Heart left ventricle (tissue), 16 donors: Measurements from ENCODE around the gene FOCAD. TPM values are rescaled to one million over a fixed set of nuclear protein-coding genes. Genes with fewer than 3 reads are reported as not detected.

Experiments used
- ATAC-seq, 4 donors: fragments of 200-7000 bp; cut with Tn5 transposase; one replicate each; pipeline ENCODE4 v1.9.1; 2020 to 2022; ENCODE audit warnings: moderate library complexity in 4 of 4, mild to moderate bottlenecking in 3 of 4, moderate number of reproducible peaks in 1 of 4
- DNase-seq, 5 donors: peaks; one replicate each; pipeline ENCODE4 v3.0.0-alpha.2; 2020
- H3K27ac ChIP-seq, 12 donors: fragments of 200-600 bp; sonication (generic) in 4 of 12; one replicate each; pipeline versions ENCODE4 v1.5.0 to v1.8.0; 2016 to 2022; ENCODE audit warnings: mild to moderate bottlenecking in 2 of 12
- H3K27me3 ChIP-seq, 9 donors: fragments of 200-600 bp; sonication (generic) in 2 of 9; one replicate each; pipeline versions ENCODE4 v1.5.1 to v1.8.0; 2016 to 2022; ENCODE audit warnings: mild to moderate bottlenecking in 3 of 9
- H3K36me3 ChIP-seq, 9 donors: fragments of 200-600 bp; sonication (generic) in 2 of 9; one replicate each; pipeline versions ENCODE4 v1.5.0 to v1.8.0; 2018 to 2022; ENCODE audit warnings: mild to moderate bottlenecking in 2 of 9
- H3K4me1 ChIP-seq, 12 donors: fragments of 200-600 bp; sonication (generic) in 4 of 12; one replicate each; pipeline versions ENCODE4 v1.5.0 to v1.8.0; 2016 to 2022; ENCODE audit warnings: mild to moderate bottlenecking in 3 of 12
- H3K4me3 ChIP-seq, 12 donors: fragments of 200-600 bp; sonication (generic) in 4 of 12; one replicate each; pipeline versions ENCODE4 v1.5.0 to v1.8.0; 2017 to 2022; ENCODE audit warnings: mild to moderate bottlenecking in 9 of 12, moderate library complexity in 4 of 12
- H3K9me3 ChIP-seq, 12 donors: fragments of 200-600 bp; sonication (generic) in 4 of 12; one replicate each; pipeline versions ENCODE4 v1.5.0 to v1.8.0; 2016 to 2022; ENCODE audit warnings: mild to moderate bottlenecking in 1 of 12
- POLR2A ChIP-seq, 2 donors: fragments of 450-650 bp; IDR thresholded peaks; one replicate each; pipeline ENCODE4 v1.6.1; 2017; ENCODE audit warnings: antibody characterized with exemption in 2 of 2, mild to moderate bottlenecking in 2 of 2, moderate library complexity in 2 of 2
- WGBS, 4 donors: extraction: QIAGEN DNeasy Blood & Tissue Kit in 2 of 4; methylation state at CpG; one replicate each; pipeline versions ENCODE4 v1.1.5 to v1.1.7; 2013 to 2018; 5-methylcytosine and 5-hydroxymethylcytosine counted together
- intact Hi-C, 10 donors: fragments of 100-400 bp; cut with DNase I; formaldehyde crosslinking; loops; one replicate each; pipeline versions ENCODE4 v1.11.1 to v1.14.2; 2022
- polyA plus RNA-seq, 2 donors: library from polyadenylated mRNA; stranded (reverse); fragments of 200-250 nt; gene quantifications; one replicate each; pipeline ENCODE4 v1.2.3, GENCODE V29; 2013
- total RNA-seq, 9 donors: library from RNA; depleted of rRNA in 2 of 9; stranded (reverse); fragments of >200 nt in 2 of 9; fragmentation: NEBNext Ultra II Directional in 3 of 9; extraction: Animal tissue kit (Norgen Biotek cat#: 25700) in 3 of 9; gene quantifications; one replicate each; pipeline versions ENCODE4 v1.1.0 to v1.2.4, GENCODE V29; 2016 to 2023
- TF ChIP-seq, protein P1 (sequence below), 12 donors: fragments of 200-600 bp; sonication (generic) in 4 of 12; IDR thresholded peaks; one replicate each; pipeline versions ENCODE4 v1.5.0 to v1.8.0; 2018 to 2022; ENCODE audit warnings: antibody characterized with exemption in 12 of 12, mild to moderate bottlenecking in 5 of 12
- donor health status: ischemic (EF 13 %, LVEDD 7.1; RV severe dilation, severe dysfunction).
- donor health status: healthy with polysubstance abuse.
- donor health status: DM: no; HTN: yes; CAD: no.
- donor health status: DM: no; HTN: no; CAD: no.
- donor health status: ischemic (EF 25% LVEDD 6.9; RV normal size, moderate dysfunction).
- donor health status: ischemic (EF 25% LVEDD 5.7; RV mildly dilated, moderate dysfunction).
- donor health status: healthy.
- donor health status: DM: yes; HTN: yes; CAD: no.
- donor health status: ischemic (EF 35%, LVEDD 5.7; RV mildly dilated, moderate dysfunction).
- donor health status: nonischemic (EF 11% LVEDD 7.7; RV severe dilation, severe dysfunction).
- donor health status: DM: yes; HTN: yes; CAD: no.
- donor health status: PGD.
- donor health status: ischemic (EF 29% LVEDD 5.4; RV normal size, mild dysfunction).
- donor health status: nonischemic (EF 23%, LVEDD 6.1; RV moderate dilation, normal function).

FOCAD gene
- total and polyA plus RNA-seq, 11 donors: 8.6 to 39.5 (median 28.3) TPM

DNA sequence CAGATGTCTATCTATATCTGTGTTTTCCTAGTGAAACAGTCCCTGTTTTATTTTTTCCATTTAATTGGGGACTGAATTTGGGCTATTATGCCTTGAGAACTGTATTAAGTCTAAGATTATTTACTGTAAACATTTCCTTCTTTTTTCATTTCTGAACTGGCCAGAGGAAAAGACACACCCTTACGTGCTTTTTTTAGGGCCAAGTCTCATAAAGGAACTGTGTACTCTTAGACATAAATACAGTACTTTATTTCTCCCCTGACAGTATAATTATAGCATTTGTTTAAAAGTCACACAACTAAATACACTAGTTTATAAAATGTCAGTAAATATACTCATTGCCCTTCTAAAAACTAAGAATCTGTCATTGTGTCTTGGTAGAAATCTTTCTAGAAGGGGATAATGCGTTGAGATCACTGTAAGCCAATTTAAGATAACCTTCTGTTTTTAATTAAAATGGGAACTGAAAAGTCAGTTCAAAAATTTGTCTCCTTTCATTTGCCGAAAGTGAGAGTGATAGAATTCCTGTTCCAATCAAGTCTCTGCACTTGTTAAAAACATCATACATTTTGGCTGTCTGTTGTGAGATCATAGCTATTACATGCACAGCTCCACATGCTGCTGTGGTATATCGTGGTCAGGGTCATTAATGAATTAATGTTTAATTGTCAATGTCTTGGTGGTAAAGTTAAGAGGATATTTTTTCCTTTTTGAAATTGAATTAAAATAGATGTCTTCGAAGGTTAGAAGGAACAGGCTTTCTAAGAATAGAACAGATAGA is 132.1 kb downstream of the FOCAD start:
- Histone ChIP-seq H3K4me3 (no peak overlapping the region), H3K4me1 (peaks cover 0 to 16% (median 10%) of the 10 kb centered on the region in 12 donors), H3K9me3 (peaks cover 0 to 7% (median 0%) of the 10 kb centered on the region in 12 donors), H3K27me3 (no peaks in the 10 kb centered on the region), H3K27ac (peak overlapping the region in 1 of 12 donors; percentile 28), H3K36me3 (peaks cover 0 to 8% (median 0%) of the 10 kb centered on the region in 9 donors)
- WGBS, 4 donors: 20 to 33% (median 28%) methylated on average over 5 of the region's 5 CpGs
- no peak for ATAC-seq
- DNase-seq: no peak
- intact Hi-C loops: loop anchor here in 1 of 10 donors (10.0 kb wide), 1 partner anchor 111 kb away; no protein-coding TSS in a partner anchor
- no peak for TF ChIP-seq POLR2A (IDR thresholded peaks at IDR 0.05)
- TF ChIP-seq, protein P1, sequence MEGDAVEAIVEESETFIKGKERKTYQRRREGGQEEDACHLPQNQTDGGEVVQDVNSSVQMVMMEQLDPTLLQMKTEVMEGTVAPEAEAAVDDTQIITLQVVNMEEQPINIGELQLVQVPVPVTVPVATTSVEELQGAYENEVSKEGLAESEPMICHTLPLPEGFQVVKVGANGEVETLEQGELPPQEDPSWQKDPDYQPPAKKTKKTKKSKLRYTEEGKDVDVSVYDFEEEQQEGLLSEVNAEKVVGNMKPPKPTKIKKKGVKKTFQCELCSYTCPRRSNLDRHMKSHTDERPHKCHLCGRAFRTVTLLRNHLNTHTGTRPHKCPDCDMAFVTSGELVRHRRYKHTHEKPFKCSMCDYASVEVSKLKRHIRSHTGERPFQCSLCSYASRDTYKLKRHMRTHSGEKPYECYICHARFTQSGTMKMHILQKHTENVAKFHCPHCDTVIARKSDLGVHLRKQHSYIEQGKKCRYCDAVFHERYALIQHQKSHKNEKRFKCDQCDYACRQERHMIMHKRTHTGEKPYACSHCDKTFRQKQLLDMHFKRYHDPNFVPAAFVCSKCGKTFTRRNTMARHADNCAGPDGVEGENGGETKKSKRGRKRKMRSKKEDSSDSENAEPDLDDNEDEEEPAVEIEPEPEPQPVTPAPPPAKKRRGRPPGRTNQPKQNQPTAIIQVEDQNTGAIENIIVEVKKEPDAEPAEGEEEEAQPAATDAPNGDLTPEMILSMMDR (IDR thresholded peaks at IDR 0.05): no peak

DNA sequence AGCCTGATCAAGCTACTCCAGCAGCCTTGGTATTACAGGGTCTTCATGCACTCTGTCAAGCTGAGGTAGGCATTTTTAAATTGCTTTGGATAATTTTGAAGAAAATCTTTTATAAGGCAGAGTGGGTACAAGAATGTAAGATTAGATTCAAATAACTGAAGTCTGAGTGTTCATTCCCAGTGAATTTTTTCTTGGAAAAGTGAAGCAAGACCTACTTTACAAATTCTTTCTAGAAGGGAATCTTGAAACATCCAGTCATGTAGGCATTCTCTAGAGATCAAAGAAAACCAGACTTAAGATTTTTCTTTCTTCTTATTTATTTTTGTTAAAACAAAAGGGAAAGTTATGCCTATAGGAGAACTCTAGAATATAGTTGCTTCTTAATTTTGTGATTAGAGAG is 139.0 kb downstream of the FOCAD start:
- peaks cover 0 to 39% (median 18%) of the 10 kb centered on the region in 9 donors for H3K36me3 ChIP-seq
- no peaks in the 10 kb centered on the region for H3K27me3 ChIP-seq
- ATAC-seq (no peak), DNase-seq (no peak)
- H3K27ac ChIP-seq: no peak overlapping the region
- H3K4me1 ChIP-seq: no peaks in the 10 kb centered on the region
- H3K4me3 ChIP-seq: no peak overlapping the region
- no peak for TF ChIP-seq POLR2A (IDR thresholded peaks at IDR 0.05)
- TF ChIP-seq, protein P1 (IDR thresholded peaks at IDR 0.05): no peak
- H3K9me3 ChIP-seq: peaks cover 0 to 7% (median 0%) of the 10 kb centered on the region in 12 donors
- intact Hi-C loops: no loop called here

DNA sequence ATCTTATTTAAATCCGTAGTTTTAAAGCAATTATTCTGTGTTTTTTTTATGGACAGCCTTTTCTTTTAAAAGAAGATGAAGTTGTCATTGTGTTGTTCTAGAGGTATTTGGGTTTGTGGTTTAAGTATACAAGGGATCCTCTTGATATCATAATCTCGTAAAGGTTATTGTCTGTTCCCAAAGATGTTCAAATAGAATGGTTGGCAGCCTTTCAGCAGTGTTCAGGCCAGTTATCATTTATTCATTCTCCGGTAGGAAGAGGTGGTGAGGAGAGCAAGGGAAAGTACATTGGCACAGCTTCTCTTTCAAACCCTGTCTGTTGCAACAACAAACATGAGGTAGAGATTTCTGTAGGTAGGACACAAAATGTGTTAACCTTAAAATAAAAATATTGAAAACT is 147.0 kb downstream of the FOCAD start:
- no peak for ATAC-seq

DNA sequence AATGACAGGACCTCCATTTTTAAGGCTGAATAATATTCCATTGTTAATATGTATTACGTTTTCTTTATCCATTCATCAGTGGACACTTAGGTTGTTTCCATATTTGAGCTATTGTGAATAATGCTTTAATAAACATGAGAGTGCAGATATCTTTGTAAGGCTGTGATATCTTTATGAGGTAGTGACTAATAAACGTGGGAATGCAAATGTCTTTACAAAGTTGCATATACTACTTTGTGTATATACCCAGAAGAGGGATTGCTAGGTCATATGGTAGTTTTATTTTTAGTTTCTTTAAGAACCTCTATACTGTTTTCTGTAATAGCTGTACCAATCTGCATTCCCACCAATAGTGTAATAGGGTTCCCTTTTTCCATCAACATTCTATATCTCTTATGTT is 148.7 kb downstream of the FOCAD start:
- no peaks in the 10 kb centered on the region for H3K9me3 ChIP-seq
- H3K4me1 ChIP-seq: peaks cover 0 to 7% (median 0%) of the 10 kb centered on the region in 12 donors
- intact Hi-C loops: no loop called here
- no peak overlapping the region for H3K4me3 ChIP-seq
- H3K36me3 ChIP-seq: peaks cover 0 to 12% (median 0%) of the 10 kb centered on the region in 9 donors
- no peaks in the 10 kb centered on the region for H3K27me3 ChIP-seq
- 89 to 94% (median 91%) methylated on average over 2 of the region's 2 CpGs for WGBS, 4 donors
- no peak for TF ChIP-seq POLR2A (IDR thresholded peaks at IDR 0.05)
- TF ChIP-seq, protein P1 (IDR thresholded peaks at IDR 0.05): no peak
- DNase-seq (no peak), ATAC-seq (no peak)
- no peak overlapping the region for H3K27ac ChIP-seq

More for the DNA sequence above, 147.0 kb downstream of the FOCAD start:
- intact Hi-C loops: no loop called here
- peaks cover 0 to 7% (median 0%) of the 10 kb centered on the region in 12 donors for H3K4me1 ChIP-seq
- no peaks in the 10 kb centered on the region for H3K9me3 ChIP-seq
- 63 to 73% (median 68%) methylated on average over 3 of the region's 3 CpGs for WGBS, 4 donors
- no peak for DNase-seq
- peaks cover 0 to 12% (median 0%) of the 10 kb centered on the region in 9 donors for H3K36me3 ChIP-seq
- no peak for TF ChIP-seq POLR2A (IDR thresholded peaks at IDR 0.05)
- TF ChIP-seq, protein P1 (IDR thresholded peaks at IDR 0.05): no peak
- H3K27me3 ChIP-seq: no peaks in the 10 kb centered on the region
- no peak overlapping the region for H3K27ac ChIP-seq
- H3K4me3 ChIP-seq: no peak overlapping the region
